Measurements from ENCODE around the gene PAPOLB.
A peak's percentile ranks its signal among the peaks of the same experiment; 100 is the strongest.
"Not testable (repeated sequence)": the region's sequence is repeated elsewhere in the genome, so short reads cannot be mapped to it uniquely, and the experiment has no call there.

Gene PAPOLB

GRCh38 chr7:4861673-4862072 is at the start of gene PAPOLB:
Gene PAPOLB, minus strand, starts transcription at chr7:4862030. Its CDS starts 220 bp downstream, at chr7:4861810.
- DNase-seq (ENCODE audit: low spot score) = no peak

- DNase-seq (ENCODE audit: low spot score) = no peak
Observed at GRCh38 chr7:4911111-4911828, 49.4 kb upstream of the PAPOLB start.

- DNase-seq (ENCODE audit: low spot score) = no peak
Observed at GRCh38 chr7:4906682-4907081, 44.9 kb upstream of the PAPOLB start.

GRCh38 chr7:4905171-4905570 is 43.3 kb upstream of the PAPOLB start:
- no peak for DNase-seq (ENCODE audit: low spot score)

GRCh38 chr7:4904346-4904745 is 42.5 kb upstream of the PAPOLB start:
- no peak for DNase-seq (ENCODE audit: low spot score)

- no peak for DNase-seq (ENCODE audit: low spot score)
Observed at GRCh38 chr7:4895766-4896165, 33.9 kb upstream of the PAPOLB start.

- no peak for DNase-seq (ENCODE audit: low spot score)
Observed at GRCh38 chr7:4894482-4894881, 32.7 kb upstream of the PAPOLB start.

GRCh38 chr7:4893929-4894475 is 32.2 kb upstream of the PAPOLB start:
- no peak for DNase-seq (ENCODE audit: low spot score)

GRCh38 chr7:4893188-4893587 is 31.4 kb upstream of the PAPOLB start:
- DNase-seq (ENCODE audit: low spot score) = not testable (repeated sequence)

- not testable (repeated sequence) for DNase-seq (ENCODE audit: low spot score)
Observed at GRCh38 chr7:4891522-4891921, 29.7 kb upstream of the PAPOLB start.

- no peak for DNase-seq (ENCODE audit: low spot score)
Observed at GRCh38 chr7:4889682-4890081, 27.9 kb upstream of the PAPOLB start.

- DNase-seq (ENCODE audit: low spot score) = no peak
Observed at GRCh38 chr7:4888161-4888560, 26.3 kb upstream of the PAPOLB start.

GRCh38 chr7:4886671-4887070 is 24.8 kb upstream of the PAPOLB start:
- no peak for DNase-seq (ENCODE audit: low spot score)

- no peak for DNase-seq (ENCODE audit: low spot score)
Observed at GRCh38 chr7:4885317-4885807, 23.5 kb upstream of the PAPOLB start.

- DNase-seq (ENCODE audit: low spot score) = no peak
Observed at GRCh38 chr7:4884164-4884563, 22.3 kb upstream of the PAPOLB start.

- peak; percentile 96 for DNase-seq (ENCODE audit: low spot score)
Observed at GRCh38 chr7:4883372-4884144, 21.7 kb upstream of the PAPOLB start, which contains the start of gene RADIL. Gene RADIL, minus strand, starts transcription at chr7:4883716. Its CDS starts 5,577 bp downstream, at chr7:4878139.

GRCh38 chr7:4883033-4883371 is 21.2 kb upstream of the PAPOLB start:
- DNase-seq (ENCODE audit: low spot score) = no peak

GRCh38 chr7:4882169-4883032 is 20.6 kb upstream of the PAPOLB start:
- DNase-seq (ENCODE audit: low spot score) = peak; percentile 81

- no peak for DNase-seq (ENCODE audit: low spot score)
Observed at GRCh38 chr7:4880218-4880617, 18.4 kb upstream of the PAPOLB start.

- no peak for DNase-seq (ENCODE audit: low spot score)
Observed at GRCh38 chr7:4879396-4880081, 17.7 kb upstream of the PAPOLB start.

All from AG08395 (cell line).